B cell (primary cell): ENCODE results near the gene MMP15.

Experiments
- CTCF ChIP-seq: fragments of 200-600 bp; IDR thresholded peaks from one replicate; pipeline ENCODE4 v1.8.0; 2022; ENCODE audit warnings: antibody characterized with exemption, mild to moderate bottlenecking
- EZH2 ChIP-seq: IDR thresholded peaks from 2 replicates; pipeline ENCODE4 v1.6.1; 2012; ENCODE audit warnings: borderline replicate concordance, low read depth, mild to moderate bottlenecking, moderate library complexity, low read length; ENCODE audit not compliant: insufficient read depth, poor library complexity, severe bottlenecking

- no peak for TF ChIP-seq CTCF
- TF ChIP-seq EZH2, result no peak
Measured at GRCh38 chr16:58044266-58045019, 18.9 kb downstream of the MMP15 start.
